Iris pigment epithelial cell (primary cell): ENCODE results near the gene DTL.
A peak's percentile ranks its signal among the peaks of the same experiment; 100 is the strongest.

ENCODE experiments used
- DNase-seq: peaks from one replicate; pipeline ENCODE4 v3.0.0-alpha.2; 2011; ENCODE audit warnings: low read depth

DTL gene

DNA sequence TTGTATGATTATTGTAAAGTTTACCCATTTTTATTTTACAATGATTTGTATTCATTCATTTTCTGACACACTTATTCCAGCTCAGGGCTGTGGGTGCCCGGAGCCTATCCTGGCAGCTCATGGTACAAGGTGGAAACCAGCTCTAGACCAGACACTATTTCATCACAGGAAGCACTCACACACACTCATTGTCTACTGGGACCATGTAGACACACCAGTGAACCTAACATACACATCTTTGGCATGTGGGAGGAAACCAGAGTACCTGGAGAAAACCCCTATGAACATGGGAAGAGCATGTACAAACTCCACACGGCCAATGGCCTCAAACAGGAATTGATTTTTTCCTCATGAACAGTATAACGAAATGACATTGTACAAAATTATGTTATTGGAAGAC, 2.4 kb downstream of the DTL start:
- DNase-seq, result peak; percentile 43

DNA sequence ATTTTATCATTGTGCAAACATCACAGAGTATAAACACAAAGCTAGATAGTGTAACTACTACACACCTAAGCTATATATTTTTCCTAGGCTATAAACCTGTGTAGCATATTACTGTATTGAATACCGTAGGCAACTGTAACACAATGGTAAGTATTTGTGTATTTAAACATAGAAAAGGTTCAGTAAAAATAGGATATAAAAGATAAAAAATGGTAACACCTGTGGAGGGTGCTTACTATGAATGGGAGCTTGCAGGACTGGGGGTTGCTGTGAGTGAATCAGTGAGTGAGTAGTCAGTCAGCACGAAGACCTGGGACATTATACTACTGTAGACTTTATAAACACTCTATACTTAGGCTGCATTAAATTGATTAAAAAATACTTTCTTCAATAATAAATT, 4.1 kb downstream of the DTL start:
- DNase-seq, result no peak

DNA sequence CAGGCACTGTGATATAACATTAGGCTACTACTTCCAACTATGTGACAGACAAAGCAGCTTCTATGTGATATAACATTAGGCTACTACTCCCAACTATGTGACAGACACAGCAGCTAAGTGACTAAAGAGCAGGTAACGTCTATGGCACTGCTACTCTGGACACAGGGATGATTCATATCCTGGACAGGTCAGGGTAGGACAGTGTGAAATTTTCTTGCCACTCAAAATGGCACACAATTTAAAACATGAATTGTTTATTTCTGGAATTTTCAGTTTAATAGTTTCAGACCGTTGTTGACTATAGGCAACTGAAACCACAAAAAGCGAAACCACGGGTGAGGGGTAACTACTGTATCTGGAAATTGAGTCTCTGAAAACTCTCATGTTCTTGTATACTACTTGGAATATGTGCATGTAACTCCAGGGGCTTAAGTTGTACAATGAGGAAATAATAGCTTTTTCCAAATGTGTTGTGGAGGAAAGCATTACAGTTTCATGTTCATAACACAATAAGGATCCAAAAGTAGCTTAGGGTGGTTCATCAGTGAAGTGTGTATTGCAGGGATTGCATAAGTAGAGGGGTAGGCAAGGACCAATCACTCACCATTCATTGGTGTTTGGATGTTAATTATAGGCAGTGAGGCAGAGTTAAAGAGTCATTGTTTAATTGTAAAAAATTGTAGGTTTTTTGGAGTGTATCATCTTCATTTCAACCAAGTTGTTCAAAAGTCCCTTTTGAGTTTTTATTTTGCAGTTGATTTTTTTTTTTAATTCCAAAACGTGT, 5.3 kb downstream of the DTL start:
- DNase-seq, result no peak

DNA sequence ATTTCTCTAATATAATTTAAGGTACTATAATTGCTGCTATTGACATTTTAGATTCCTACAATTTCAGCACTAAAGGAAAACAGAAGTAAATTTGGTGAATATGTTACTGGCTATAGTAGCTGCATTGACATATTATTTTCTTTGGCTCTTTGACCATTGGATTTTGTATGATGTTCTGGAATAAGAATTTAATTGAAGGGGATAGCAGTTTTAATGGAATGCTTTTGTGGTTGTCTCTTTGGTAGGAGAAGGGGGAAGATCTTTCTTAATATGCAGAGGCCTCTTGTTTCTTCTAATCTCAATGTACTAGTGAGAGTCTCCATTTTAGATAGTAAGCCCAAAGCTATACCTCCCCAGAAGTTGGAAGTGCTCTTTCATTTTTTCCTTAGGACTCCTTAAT, 6.9 kb downstream of the DTL start:
- no peak for DNase-seq

DNA sequence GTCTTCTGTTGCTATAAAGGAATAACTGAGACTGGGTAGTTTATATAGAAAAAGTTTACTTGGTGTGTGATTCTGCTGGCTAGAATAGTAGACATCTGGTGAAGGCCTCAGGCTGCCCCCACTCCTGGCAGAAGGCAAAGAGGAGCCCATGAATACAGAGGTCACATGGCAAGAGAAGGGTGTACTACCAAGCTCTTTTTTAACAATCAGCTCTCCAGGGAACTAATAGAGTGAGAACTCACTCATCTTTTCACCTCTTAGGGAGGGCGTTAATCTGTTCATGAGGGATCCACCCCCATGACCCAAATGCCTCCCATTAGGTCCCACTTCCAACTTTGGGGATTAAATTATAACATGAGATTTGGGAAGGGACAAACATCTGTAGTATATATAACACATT, 9.3 kb downstream of the DTL start:
- DNase-seq, result no peak

DNA sequence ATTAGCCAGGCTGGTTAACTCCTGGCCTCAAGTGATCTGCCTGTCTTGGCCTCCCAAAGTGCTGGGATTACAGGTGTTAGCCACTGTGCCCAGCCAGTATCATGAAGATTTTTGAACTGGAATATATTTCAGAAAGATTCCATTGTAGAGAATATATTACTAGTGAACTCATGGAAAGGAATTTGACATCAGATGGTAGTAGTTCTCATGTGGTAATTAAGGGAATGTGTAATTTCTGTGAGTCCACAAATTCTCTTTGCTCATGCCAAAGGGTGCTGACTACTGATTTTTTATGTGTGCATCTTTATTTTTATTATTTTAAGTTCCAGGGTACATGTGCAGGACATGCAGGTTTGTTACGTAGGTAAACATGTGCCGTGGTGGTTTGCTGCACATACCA, 10.4 kb downstream of the DTL start:
- DNase-seq, result peak; percentile 20

DNA sequence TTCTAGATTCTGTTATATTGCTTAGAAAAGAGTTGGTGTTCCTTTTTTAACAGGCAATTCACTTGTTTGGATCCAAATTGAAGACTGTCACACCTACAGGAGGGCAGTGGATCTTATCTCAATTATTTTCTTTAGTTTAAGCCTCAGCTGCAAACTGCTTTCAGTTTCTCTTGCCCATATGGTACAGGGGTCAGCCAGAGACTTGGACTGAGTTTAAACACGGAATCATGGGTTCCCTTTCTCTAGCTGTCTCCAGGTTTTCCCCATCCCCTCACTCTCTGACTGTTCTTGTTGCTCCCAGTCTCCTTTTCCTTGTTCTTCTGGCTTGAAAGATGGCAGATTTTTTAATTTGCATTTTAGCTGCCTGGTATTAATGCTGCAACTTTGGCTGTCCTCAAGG, 18.4 kb downstream of the DTL start:
- peak; percentile 18 for DNase-seq

DNA sequence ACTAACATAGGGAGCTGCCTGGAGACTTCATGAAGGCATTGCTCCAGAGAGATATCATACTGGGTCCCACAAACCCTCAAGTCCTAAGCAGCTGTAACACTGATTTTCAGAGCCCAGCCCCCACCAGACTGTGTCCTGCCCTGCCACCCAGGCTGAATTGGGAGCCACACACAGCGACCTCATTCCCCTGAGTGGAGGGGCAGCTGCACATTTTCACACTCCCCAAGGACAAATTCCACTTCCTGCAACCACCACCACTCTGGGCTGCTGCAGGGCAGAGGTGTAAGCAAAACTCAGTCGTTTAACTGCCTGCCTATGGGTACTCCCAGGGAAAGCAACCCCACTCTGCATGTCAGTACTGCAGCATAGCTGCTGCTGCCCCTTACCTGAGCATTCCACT, 19.8 kb downstream of the DTL start:
- DNase-seq, result no peak

DNA sequence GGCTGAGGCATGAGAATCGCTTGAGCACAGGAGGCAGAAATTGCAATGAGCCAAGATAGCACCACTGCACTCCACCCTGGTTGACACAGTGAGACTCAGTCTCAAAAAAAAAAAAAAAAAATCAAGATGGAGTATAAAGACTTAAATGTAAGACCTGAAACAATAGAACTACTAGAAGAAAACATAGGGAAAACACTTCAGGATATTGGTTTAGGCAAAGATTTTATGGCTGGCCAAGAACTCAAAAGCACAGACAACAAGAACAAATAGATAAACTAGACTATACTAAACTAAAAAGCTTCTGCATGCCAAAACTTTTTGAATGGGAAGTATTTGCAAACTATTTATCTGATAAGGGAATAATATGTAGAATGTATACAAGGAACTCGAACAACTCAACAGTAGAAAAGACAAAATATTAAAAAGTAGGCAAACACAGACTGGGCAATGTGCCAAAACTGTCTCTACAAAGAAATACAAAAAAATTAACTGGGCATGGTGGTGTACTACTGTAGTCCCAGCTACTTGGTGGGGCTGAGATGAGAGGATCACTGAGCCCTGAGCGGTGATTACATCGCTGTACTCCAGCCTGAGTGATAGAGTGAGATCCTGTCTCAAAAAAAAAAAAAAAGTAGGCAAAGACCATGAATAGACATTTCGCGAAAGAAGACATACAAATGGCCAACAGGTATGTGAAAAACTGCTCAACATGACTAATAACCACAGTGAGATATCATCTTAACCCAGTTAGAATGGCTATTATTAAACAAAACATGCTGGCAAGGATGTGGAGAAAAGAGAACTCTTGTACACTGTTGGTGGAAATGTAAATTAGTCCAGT, 25.3 kb downstream of the DTL start:
- DNase-seq, result peak; percentile 7

DNA sequence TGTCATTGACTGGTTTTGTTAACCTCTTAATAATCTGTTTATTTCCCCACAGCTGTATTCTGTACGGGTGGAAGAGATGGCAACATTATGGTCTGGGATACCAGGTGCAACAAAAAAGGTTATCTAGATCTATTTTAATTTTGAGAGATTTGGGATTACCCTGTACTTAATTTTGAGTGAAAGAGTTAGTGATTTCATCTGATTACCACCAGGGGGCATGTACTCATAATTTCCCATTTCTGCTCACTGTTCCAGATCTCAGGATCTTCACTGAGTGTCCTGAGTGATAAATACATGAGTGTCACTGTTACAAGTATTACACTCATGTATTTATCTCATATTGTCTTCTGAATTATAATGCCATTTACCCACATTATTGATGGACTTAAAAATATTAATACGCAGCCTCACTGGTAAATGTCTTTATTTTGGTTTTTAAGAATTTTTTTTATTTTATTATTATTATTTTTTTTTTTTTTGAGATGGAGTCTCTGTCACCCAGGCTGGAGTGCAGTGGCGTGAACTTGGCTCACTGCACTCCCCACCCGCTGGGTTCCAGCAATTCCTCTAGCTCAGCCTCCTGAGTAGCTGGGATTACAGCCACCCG, 27.4 kb downstream of the DTL start:
- peak; percentile 39 for DNase-seq

DNA sequence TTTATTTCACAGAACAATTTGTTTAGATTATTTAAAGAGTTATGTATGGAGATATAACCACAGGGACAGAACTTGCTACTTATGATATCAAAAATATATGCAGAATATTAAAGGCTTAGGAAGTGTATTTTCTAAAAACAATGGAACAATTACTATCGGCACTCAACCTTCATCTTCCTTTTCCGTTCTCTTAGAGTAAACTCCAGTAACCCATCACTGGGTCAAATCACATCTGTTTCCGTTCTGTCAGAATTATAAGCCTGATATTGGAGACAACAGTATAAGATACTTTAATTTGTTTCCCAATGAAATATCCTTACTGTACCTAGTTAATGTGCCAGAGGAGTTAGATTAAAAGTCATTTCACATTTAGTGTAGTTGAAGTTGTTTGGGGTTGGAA, 32.2 kb downstream of the DTL start:
- no peak for DNase-seq

DNA sequence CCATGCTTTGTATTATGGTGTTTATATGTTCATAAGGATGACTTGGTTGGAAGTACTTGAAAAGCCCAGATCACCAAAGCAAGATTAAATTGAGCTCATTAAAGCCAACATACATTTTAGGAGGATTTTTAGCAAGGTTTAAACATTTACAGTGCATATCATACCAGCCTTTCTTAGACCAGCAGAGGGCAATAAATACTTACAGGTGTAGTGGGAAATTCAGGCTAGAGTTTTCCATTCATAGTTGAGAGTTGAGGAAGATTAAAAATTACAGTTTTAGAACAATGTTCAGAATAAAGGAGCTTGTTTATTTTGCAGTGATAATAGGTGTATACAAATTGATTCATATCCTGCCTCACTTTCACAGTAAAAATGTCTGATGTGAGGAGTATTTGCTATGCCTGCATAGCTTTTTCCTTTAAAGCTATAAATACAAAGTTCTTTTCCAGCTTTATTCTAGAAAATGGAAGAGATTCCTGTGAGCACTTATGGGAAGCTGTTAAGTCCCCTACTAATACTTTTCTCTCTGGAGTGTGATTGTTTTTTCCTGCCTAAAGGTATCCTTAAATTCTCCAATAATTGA, 35.3 kb downstream of the DTL start:
- DNase-seq, result peak; percentile 72

DNA sequence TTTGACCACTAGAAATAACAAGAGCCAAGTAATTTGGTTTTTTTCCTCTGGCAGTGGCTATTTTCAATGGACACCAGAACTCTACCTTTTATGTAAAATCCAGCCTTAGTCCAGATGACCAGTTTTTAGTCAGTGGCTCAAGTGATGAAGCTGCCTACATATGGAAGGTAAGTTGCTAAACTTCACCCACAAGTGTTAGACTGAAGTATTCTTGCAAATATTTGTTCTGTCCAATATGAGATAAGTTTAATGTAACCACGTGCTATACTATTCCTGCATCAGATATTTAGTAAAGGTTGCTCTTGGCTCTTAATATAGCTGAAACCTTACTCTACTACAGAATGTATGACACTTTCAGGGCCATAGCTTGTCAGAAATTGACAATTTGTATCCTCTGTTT, 36.5 kb downstream of the DTL start:
- DNase-seq, result no peak

DNA sequence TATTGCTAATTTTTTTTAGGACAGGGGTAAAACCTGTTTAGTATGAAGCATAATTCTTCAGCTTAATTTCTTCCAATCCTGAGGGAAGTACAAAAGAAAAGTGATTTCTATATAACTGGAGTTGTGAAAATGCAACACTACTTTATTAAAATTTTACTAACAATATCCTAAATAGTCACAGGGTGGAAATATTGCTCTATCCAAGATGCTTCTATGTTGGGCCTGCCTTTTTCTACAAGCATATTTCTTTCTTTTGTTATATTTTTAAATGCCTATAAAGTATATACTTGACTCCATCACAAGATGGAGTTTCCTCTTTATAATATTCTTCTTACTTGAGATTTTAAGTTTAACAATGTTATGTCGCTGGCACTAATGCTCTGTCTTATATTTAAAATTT, 37.9 kb downstream of the DTL start:
- DNase-seq, result no peak

DNA sequence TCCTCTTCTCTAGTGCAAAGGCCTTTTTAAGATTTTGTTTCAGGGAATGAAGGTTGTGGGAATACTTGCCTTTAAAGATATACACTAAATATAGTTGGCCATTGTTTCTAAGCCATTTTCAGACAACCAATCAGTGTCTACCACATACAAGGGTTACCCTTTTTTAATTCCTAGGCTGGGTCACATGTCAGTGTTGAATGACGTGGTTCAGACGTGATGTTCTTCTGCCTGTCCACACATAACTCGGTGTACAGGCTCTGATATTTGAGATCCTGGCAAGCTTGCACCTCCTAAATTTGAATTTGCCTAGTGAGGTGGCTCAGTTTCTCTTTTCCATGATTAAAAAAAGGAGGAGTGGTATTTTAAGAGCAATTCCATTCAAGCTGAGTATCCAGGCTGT, 38.8 kb downstream of the DTL start:
- DNase-seq, result no peak

DNA sequence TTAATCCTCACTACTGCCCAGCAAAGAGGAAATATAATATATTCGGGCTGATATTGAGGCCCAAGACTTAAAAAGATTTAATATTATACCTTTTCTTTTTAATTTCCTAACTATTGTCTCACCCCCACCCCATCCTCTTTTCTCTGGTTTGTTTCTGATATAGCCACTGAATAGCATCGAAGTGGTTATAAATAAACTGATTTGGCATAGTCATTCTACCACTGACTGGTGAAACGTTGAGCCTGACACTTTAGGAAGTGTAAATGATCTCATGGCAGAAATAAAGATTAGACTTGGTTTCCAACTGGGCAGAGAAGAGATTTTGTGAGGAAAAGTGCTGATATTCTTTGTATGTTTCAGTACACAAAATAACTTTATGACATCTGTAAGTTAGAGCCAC, 39.3 kb downstream of the DTL start:
- no peak for DNase-seq

DNA sequence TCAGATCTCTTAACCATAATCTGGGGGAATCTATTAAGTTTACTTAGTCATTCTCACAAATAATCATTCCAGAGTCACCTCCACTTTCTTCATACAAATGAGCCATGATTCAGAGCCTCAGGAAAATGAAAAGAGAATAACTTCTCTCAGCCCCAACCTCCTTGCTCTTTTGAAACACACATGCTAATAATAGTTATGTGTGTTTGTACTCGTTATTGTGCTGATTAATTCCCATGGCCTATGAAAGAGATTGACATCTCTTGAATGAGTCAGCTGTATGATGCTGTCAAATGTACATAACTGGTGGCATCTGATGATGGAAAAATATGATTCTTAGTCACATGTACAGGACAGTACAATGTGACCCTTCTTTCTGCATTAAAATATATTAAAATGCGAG, 41.5 kb downstream of the DTL start:
- peak; percentile 25 for DNase-seq

DNA sequence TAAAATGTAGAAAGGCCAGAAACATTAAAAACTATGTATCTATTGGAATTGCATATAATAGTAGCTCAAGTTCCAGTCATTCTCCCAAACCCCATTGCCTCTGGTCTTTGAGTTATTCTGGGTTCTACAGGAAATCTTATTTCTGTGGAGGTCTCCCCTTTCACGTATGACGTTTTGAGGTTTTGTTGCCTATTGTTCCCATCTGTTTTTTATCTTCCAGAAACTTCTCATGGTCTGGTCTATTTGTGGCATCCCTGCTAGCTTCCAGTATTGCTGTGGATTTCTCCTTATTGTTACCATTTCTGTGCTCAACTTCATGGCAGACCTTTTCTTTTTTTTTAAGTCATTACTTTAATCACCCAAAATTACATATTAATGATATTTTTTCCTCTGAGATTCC, 43.3 kb downstream of the DTL start:
- no peak for DNase-seq

DNA sequence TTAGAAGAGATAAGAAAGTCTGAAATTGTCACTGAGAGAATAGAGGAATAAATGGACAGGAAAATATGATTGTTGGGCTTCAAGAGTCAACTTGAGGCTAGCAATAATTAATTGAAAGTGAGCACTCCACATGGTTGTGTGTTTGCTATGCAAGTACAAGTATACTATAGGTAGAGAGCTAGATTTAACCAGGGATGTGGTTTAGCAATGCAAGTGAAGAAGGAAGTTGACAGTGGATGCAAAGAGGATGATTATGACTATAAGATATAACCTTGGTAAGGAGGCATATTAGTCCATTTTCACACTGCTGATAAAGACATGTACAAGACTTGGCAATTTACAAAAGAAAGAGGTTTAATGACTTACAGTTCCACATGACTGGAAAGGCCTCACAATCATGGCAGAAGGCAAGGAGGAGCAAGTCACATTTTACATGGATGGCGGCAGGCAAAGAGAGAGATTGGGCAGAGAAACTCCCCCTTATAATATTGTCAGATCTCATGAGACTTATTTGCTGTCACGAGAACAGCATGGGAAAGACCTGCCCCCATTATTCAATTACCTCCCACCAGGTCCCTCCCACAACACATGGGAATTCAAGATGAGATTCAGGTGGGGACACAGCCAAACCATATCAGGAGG, 47.3 kb downstream of the DTL start:
- DNase-seq, result no peak

DNA sequence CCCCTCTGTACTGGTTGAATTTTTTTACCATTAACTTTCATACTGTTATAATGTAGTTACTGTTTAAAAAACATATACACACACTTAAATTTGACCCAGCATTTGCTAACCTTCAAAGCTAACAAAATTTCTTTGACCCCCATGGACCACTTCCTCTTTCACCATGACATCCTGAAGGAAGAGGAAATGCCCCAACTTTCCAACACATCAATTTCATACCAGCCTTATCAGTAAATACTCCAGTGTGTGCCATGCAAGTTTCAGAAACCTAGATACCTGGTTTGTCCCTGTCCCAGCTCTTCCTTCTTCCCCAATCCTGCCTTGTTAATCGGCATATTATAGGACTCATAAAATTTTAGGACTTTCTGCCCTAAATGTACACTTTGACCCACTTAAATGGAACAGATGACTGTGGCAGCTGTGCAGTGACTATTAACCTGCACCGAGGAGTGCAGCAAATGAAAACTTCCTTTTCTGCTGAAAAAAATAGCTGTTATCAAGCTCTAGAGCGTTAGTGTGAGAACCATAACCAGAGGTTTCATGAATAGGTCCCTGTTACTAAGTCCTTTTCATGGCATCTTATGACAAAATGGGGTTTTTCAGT, 54.1 kb downstream of the DTL start:
- DNase-seq, result no peak

DNA sequence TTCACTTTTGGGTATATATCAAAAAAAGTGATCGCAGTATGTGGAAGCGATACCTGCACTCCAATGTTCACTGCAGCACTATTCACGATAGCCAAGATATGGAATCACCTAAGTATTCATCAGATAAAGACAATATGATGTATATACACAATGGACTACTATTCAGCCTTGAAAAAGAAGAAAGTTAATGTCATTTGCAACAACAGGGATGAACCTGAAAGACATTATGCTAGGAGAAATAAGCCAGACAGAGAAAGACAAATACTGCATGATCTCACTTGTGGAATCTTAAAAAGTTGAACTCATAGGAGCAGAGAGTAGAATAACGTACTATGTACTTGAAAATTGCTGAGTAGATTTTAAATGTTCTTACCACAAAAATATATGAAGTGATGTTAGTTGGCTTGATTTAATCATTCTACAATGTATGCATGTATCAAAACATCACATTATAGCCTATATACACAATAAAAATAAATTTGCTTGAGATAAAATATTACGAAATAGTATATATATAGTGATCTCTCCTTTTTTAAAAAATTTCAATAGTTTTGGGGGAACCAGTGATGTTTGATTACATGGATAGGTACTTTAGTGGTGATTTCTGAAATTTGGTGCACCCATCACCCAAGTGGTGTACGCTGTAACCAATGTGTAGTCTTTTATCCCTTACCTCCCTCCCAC, 56.0 kb downstream of the DTL start:
- no peak for DNase-seq
